Transverse colon (tissue), 4 donors: ENCODE measurements around the gene TNS1.

Experiments
- EP300 ChIP-seq: sonication (generic); formaldehyde crosslinking; IDR thresholded peaks from one replicate; pipeline ENCODE4 v1.6.1; 2017; ENCODE audit warnings: antibody characterized with exemption, low read depth
- POLR2A ChIP-seq: fragments of 450-650 bp; IDR thresholded peaks from one replicate; pipeline ENCODE4 v1.6.1; 2016; ENCODE audit warnings: antibody characterized with exemption, mild to moderate bottlenecking, moderate library complexity
- POLR2AphosphoS5 ChIP-seq, 3 donors: sonication (generic); formaldehyde crosslinking; IDR thresholded peaks; one replicate each; pipeline ENCODE4 v1.6.1; 2016; ENCODE audit warnings: antibody characterized with exemption in 3 of 3
- TF ChIP-seq, protein P1 (sequence below), 5 experiments: fragments of 200-600 bp in 3 of 5; fragments of 450-650 bp in 2 of 5; sonication (generic) in 3 of 5; IDR thresholded peaks; 1 replicate in 2 of 5; 2 replicates in 3 of 5; pipeline ENCODE4 v1.5.1; 2016 to 2017; ENCODE audit warnings: antibody characterized with exemption in 5 of 5, inconsistent platforms in 3 of 5, mild to moderate bottlenecking in 2 of 5, moderate library complexity in 1 of 5

DNA sequence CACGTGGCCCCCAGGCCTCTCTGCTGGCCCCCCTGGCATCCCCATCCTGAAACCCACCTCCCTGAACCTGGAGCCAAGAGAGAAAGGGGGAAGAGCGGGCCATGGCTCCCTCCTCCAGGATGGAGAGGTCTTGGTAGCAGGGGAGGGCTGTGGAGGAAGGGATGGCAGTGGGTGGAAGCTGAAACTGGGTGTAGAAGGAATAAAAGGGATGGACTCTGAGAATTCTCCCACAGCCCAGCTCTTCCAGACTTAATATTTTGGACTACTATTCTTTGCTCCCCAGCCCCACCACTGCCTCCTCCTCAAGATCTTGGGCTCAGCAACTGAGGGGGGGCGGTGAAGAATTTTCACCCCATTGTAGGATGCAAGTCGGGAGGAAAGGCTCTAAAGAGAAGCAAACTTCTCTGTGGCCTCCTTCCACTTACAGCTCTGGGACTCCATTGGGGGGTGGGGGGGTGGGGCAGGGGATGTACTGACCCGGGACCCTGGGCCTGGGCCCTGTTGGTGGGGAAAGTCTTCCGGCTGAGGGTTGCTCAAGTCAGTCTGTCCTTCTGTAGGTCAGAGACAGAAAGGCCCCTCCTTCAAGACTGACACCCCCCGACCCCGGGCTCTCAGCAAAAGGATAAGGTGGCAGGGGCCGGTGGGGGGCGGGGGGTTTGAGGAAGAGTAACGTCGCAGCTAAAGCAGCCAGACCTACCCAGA is 501 bp downstream of the TNS1 start:
- TF ChIP-seq, protein P1, sequence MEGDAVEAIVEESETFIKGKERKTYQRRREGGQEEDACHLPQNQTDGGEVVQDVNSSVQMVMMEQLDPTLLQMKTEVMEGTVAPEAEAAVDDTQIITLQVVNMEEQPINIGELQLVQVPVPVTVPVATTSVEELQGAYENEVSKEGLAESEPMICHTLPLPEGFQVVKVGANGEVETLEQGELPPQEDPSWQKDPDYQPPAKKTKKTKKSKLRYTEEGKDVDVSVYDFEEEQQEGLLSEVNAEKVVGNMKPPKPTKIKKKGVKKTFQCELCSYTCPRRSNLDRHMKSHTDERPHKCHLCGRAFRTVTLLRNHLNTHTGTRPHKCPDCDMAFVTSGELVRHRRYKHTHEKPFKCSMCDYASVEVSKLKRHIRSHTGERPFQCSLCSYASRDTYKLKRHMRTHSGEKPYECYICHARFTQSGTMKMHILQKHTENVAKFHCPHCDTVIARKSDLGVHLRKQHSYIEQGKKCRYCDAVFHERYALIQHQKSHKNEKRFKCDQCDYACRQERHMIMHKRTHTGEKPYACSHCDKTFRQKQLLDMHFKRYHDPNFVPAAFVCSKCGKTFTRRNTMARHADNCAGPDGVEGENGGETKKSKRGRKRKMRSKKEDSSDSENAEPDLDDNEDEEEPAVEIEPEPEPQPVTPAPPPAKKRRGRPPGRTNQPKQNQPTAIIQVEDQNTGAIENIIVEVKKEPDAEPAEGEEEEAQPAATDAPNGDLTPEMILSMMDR (IDR thresholded peaks at IDR 0.05) = no peak
- TF ChIP-seq POLR2AphosphoS5 (IDR thresholded peaks at IDR 0.05) (no peak), EP300 (no peak), POLR2A (no peak)
